Endothelial cell of umbilical vein (primary cell): ENCODE results near the gene PLCH1. TPM values are rescaled to one million over a fixed set of nuclear protein-coding genes. Genes with fewer than 3 reads are reported as not detected.
A peak's percentile ranks its signal among the peaks of the same experiment; 100 is the strongest.

Source experiments
- BruUV-seq: library from RNA; stranded (reverse); fragments of 400-500 nt; replicated peaks from 2 replicates; lab custom pipeline; 2021; lab: Mats Ljungman, UMichigan
- CTCF ChIA-PET: fragments of 300-600, 350-600 bp; sonication (Branson Sonifier 250); formaldehyde crosslinking; loops from one replicate; lab custom pipeline; 2021; ENCODE audit warnings: antibody characterized with exemption, inconsistent platforms; lab: Charles Lee
- POLR2A ChIA-PET: fragments of 300-600, 350-600 bp; sonication (Branson Sonifier 250); formaldehyde crosslinking; loops from one replicate; lab custom pipeline; 2021; ENCODE audit warnings: antibody characterized with exemption, inconsistent platforms; lab: Charles Lee
- DNase-seq: peaks from one replicate; pipeline ENCODE4 v3.0.0-alpha.2; 2011; ENCODE audit warnings: low read depth, low spot score
- FAIRE-seq: peaks from 2 replicates; lab custom pipeline; 2011; peaks lifted over from hg19 to GRCh38; lab: Jason Lieb, UNC
- H2AFZ ChIP-seq: 2 replicates; pipeline ENCODE4 v1.6.0; 2012; ENCODE audit warnings: low read depth, low read length, control low read depth, inconsistent platforms
- H3K27ac ChIP-seq: 2 replicates; pipeline ENCODE4 v1.5.1; 2011; ENCODE audit warnings: low read depth, mild to moderate bottlenecking, control low read depth, low read length, moderate library complexity; ENCODE audit not compliant: insufficient read depth
- H3K27me3 ChIP-seq, 2 experiments: 2 replicates each; pipeline versions ENCODE4 v1.6.0 to v1.6.1; 2011; ENCODE audit warnings: low read length in 2 of 2, mixed read lengths in 1 of 2; ENCODE audit not compliant: control insufficient read depth in 2 of 2, insufficient read depth in 2 of 2
- H3K36me3 ChIP-seq, 2 experiments: 2 replicates in 1 of 2; 3 replicates in 1 of 2; pipeline ENCODE4 v1.5.1; 2011; ENCODE audit warnings: low read length in 2 of 2, mild to moderate bottlenecking in 1 of 2, moderate library complexity in 1 of 2; ENCODE audit not compliant: control insufficient read depth in 2 of 2, insufficient read depth in 2 of 2; ENCODE audit errors: extremely low read depth in 1 of 2
- H3K4me1 ChIP-seq: 3 replicates; pipeline ENCODE4 v1.5.1; 2011; ENCODE audit warnings: mild to moderate bottlenecking, low read length; ENCODE audit not compliant: control insufficient read depth, insufficient read depth; ENCODE audit errors: extremely low read depth
- H3K4me2 ChIP-seq: 2 replicates; pipeline ENCODE4 v1.6.1; 2011; ENCODE audit warnings: low read length, control low read depth, mixed read lengths; ENCODE audit not compliant: insufficient read depth
- H3K4me3 ChIP-seq, 3 experiments: fragments of 200-600 bp in 1 of 3; sonication (generic), shearing (Covaris generic) in 1 of 3; replicated peaks in 1 of 3; 2 replicates each; pipeline ENCODE4 v1.5.1; 2011 to 2016; ENCODE audit warnings: control low read depth in 3 of 3, low read length in 3 of 3, mild to moderate bottlenecking in 2 of 3, inconsistent platforms in 1 of 3, low read depth in 1 of 3, moderate library complexity in 1 of 3; ENCODE audit not compliant: insufficient read depth in 1 of 3
- H3K79me2 ChIP-seq: 2 replicates; pipeline ENCODE4 v1.6.0; 2012; ENCODE audit warnings: low read length, inconsistent platforms; ENCODE audit not compliant: control insufficient read depth, insufficient read depth
- H3K9ac ChIP-seq: replicated peaks from 2 replicates; pipeline ENCODE3; 2011; ENCODE audit warnings: low read length, control low read depth; ENCODE audit not compliant: insufficient read depth; ENCODE audit errors: extremely low read depth
- H3K9me1 ChIP-seq: replicated peaks from 3 replicates; pipeline ENCODE4 v1.6.0; 2011; ENCODE audit warnings: mild to moderate bottlenecking, low read length; ENCODE audit not compliant: control insufficient read depth, insufficient read depth; ENCODE audit errors: extremely low read depth
- H3K9me3 ChIP-seq: replicated peaks from 2 replicates; pipeline ENCODE4 v1.5.1; 2012; ENCODE audit warnings: low read length, inconsistent platforms; ENCODE audit not compliant: control insufficient read depth, insufficient read depth
- H4K20me1 ChIP-seq: replicated peaks from 2 replicates; pipeline ENCODE3; 2011; ENCODE audit warnings: mild to moderate bottlenecking, low read length; ENCODE audit not compliant: control insufficient read depth, insufficient read depth; ENCODE audit errors: extremely low read depth
- EZH2 ChIP-seq: IDR thresholded peaks from 2 replicates; pipeline ENCODE4 v1.6.1; 2012; ENCODE audit warnings: borderline replicate concordance, low read depth, mild to moderate bottlenecking, moderate library complexity, low read length, inconsistent platforms; ENCODE audit not compliant: severe bottlenecking
- FOS ChIP-seq: IDR thresholded peaks from 2 replicates; pipeline ENCODE4 v1.6.1; 2011; ENCODE audit warnings: mild to moderate bottlenecking, low read length, moderate library complexity, borderline replicate concordance; ENCODE audit not compliant: insufficient read depth
- JUN ChIP-seq: IDR thresholded peaks from 2 replicates; pipeline ENCODE4 v1.6.1; 2011; ENCODE audit warnings: borderline replicate concordance, low read depth; ENCODE audit not compliant: insufficient read length, insufficient read depth
- MAX ChIP-seq: IDR thresholded peaks from 2 replicates; pipeline ENCODE4 v1.6.1; 2011; ENCODE audit not compliant: insufficient read depth, insufficient read length
- MYC ChIP-seq: IDR thresholded peaks from one replicate; pipeline ENCODE4 v1.6.1; 2011; ENCODE audit warnings: mild to moderate bottlenecking, low read depth, low read length
- POLR2A ChIP-seq: IDR thresholded peaks from 2 replicates; pipeline ENCODE4 v1.6.1; 2012; ENCODE audit warnings: low read depth, mild to moderate bottlenecking, control low read depth, low read length
- POLR2AphosphoS5 ChIP-seq: IDR thresholded peaks from 2 replicates; pipeline ENCODE4 v1.6.1; 2012; ENCODE audit warnings: low read depth, mild to moderate bottlenecking, control low read depth, low read length, moderate library complexity; ENCODE audit not compliant: insufficient read depth
- dilution Hi-C: fragments of 300-500 bp; cut with MboI; formaldehyde crosslinking; loops from one replicate; pipeline ENCODE4 v1.15.0; 2019; ENCODE audit warnings: low sequenced_read_pairs; ENCODE audit not compliant: extremely low pct_ligation_motif_present
- intact Hi-C: fragments of 100-400 bp; cut with micrococcal nuclease; formaldehyde crosslinking; loops from one replicate; pipeline ENCODE4 v1.10.0; 2022
- polyA plus RNA-seq, 4 experiments: library from polyadenylated mRNA; depleted of rRNA in 3 of 4; stranded (reverse) in 3 of 4; unstranded in 1 of 4; fragments of >200 nt; gene quantifications; 2 replicates each; pipeline versions ENCODE4 v1.2.1 to v1.2.3, GENCODE V29; 2011 to 2012; ENCODE audit warnings: missing spikeins in 1 of 4
- total RNA-seq: library from RNA; stranded (reverse); gene quantifications from 2 replicates; pipeline ENCODE4 v1.2.3, GENCODE V29; 2021

Gene PLCH1
- total and polyA plus RNA-seq, 2 donors (not counting 3 experiments of a cell fraction or from before 2014, with no cell fraction given), result 0.03 TPM; not detected in 1

DNA sequence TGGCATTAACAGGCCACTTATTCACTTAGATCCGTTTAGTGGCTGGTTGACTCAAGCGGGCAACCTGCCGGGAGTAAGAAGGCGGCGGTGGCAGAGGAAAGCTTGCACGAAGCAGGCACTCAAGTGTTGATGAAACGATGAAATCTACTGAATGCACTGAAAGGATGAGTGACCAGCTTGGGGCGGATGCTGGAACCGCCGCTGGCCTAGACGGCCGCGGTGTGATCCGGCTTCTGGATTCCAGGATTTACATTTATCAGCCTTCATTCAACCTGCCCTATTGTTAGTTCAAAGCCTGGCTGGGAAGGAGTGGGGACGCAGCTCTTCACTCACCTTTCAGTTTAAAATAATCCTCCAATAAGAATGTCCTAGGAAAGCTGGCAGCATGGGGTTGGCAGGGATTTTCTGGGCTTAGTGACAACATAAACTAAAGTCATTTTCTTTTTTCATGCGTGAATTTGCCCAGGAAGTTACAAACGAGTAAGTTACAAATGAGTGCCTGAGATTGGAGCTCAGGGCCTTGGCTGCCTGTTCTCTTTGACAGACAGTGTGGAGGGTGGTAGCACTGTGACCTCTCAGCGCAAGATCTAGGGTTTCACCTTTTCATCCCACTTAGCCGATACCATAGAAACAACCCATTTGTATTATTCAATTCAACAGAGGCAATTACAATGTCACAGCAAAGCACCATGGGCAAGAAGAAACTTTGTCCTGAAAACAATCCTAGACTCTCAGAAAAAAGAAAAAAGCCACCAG is 1.1 kb upstream of the PLCH1 start:
- intact Hi-C loops (loop anchor here (5.0 kb wide), 1 partner anchor 106 kb away; the partner anchor contains the start of gene SLC33A1), dilution Hi-C loops (no loop called here)
- Histone ChIP-seq H3K9me1 (no peaks in the 10 kb centered on the region), H3K27me3 (peaks cover 25 to 44% of the 10 kb centered on the region in 2 experiments), H3K36me3 (no peaks in the 10 kb centered on the region), H3K9ac (no peak overlapping the region), H2AFZ (no peak overlapping the region), H3K9me3 (no peaks in the 10 kb centered on the region), H3K4me2 (no peak overlapping the region), H3K4me1 (peaks cover 7% of the 10 kb centered on the region), H3K27ac (no peak overlapping the region), H3K79me2 (no peaks in the 10 kb centered on the region), H3K4me3 (no peak overlapping the region), H4K20me1 (no peaks in the 10 kb centered on the region)
- POLR2A ChIA-PET, result no interaction called here
- CTCF ChIA-PET, result interaction anchor here (1.3 kb wide), 1 partner anchor 60 kb away, joined by 6 read pairs; the partner anchor contains the start of gene C3orf33
- FAIRE-seq (no peak), DNase-seq (peak; percentile 27)
- TF ChIP-seq MYC (no peak), POLR2A (no peak), EZH2 (peak; percentile 53), FOS (no peak), JUN (no peak), MAX (no peak), POLR2AphosphoS5 (no peak)
- BruUV-seq, result no TSS peak
